ENCODE data around the gene UPP2.

UPP2 gene

GRCh38 chr2:158129037-158129436 lies 27.4 kb downstream of the UPP2 start:
- TF ChIP-seq, protein P1, sequence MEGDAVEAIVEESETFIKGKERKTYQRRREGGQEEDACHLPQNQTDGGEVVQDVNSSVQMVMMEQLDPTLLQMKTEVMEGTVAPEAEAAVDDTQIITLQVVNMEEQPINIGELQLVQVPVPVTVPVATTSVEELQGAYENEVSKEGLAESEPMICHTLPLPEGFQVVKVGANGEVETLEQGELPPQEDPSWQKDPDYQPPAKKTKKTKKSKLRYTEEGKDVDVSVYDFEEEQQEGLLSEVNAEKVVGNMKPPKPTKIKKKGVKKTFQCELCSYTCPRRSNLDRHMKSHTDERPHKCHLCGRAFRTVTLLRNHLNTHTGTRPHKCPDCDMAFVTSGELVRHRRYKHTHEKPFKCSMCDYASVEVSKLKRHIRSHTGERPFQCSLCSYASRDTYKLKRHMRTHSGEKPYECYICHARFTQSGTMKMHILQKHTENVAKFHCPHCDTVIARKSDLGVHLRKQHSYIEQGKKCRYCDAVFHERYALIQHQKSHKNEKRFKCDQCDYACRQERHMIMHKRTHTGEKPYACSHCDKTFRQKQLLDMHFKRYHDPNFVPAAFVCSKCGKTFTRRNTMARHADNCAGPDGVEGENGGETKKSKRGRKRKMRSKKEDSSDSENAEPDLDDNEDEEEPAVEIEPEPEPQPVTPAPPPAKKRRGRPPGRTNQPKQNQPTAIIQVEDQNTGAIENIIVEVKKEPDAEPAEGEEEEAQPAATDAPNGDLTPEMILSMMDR (conservative IDR thresholded peaks at IDR 0.05): no peak

DNA sequence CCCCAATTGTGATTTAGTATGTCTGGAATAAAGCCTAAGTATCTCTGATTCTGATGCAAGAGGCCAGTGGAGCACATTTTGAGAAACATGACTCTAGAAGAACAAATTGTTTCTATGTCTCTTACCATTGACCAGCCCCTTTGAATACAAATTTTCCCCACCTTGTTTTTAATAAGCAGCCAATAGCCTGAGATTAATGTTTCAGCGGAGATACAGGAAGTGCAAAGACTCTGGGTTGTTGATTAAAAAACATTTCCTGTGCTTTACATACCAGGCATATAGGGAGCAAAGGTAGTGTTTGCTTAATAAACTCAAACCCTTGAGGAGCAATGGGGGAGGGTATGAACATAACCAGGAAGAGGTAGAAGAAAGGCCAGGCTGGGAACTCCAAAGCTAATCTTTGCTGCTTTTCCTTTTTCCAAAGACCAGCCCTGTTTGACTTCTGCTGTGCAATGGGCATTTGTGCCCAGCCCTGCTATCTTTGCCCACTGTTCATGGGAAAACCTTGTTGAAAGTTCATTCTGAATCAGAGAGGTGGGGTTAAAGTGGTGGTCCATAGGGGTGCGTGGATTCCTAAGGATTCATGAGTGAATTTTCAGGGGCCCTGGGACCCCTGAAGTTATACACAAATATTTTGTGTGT lies 29.3 kb downstream of the UPP2 start:
- TF ChIP-seq, protein P1 (conservative IDR thresholded peaks at IDR 0.05): no peak
- H3K27ac ChIP-seq: no peak overlapping the region

More at GRCh38 chr2:158129037-158129436, 27.4 kb downstream of the UPP2 start:
- no peak overlapping the region for H3K27ac ChIP-seq

- H3K27ac ChIP-seq: no peak overlapping the region
- TF ChIP-seq, protein P1 (conservative IDR thresholded peaks at IDR 0.05): no peak
Observed at GRCh38 chr2:158131483-158131912, 29.8 kb downstream of the UPP2 start.

DNA sequence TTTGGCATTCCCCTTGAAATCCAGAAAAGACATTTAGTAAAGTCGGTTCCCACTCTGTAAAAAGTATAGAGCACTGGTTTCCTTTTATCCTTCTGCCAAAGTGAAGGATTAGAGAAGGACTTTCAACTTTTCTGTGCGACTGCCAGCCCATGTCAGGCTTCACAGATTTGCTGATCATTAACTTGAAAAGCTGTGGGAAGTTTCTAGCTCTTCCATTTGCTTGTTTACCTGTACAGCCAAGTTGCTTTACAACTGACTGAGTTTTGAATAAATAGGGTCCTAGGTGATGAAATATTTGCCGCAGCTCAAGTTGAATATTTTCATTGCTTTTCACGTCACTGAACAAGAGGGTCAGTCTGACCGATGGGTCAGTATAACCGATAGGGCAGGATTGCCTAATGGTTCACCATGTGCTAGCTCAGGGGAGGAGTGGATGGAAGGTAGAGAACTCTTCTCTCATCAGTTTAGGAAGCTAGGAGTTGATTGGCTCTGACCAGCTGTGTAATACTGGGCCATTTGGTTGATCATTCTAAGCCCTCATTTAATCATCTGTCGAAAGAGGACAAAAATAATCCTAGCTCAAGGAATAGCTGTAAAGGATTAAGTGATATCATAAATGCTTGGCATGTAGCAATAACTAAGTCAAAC lies 30.4 kb downstream of the UPP2 start:
- no peak overlapping the region for H3K27ac ChIP-seq
- TF ChIP-seq, protein P1 (conservative IDR thresholded peaks at IDR 0.05): no peak

- TF ChIP-seq, protein P1 (conservative IDR thresholded peaks at IDR 0.05): no peak
- no peak overlapping the region for H3K27ac ChIP-seq
Observed at GRCh38 chr2:158134055-158134454, 32.4 kb downstream of the UPP2 start.

- TF ChIP-seq, protein P1 (conservative IDR thresholded peaks at IDR 0.05): no peak
- no peak overlapping the region for H3K27ac ChIP-seq
Observed at GRCh38 chr2:158134655-158135054, 33.0 kb downstream of the UPP2 start.

DNA sequence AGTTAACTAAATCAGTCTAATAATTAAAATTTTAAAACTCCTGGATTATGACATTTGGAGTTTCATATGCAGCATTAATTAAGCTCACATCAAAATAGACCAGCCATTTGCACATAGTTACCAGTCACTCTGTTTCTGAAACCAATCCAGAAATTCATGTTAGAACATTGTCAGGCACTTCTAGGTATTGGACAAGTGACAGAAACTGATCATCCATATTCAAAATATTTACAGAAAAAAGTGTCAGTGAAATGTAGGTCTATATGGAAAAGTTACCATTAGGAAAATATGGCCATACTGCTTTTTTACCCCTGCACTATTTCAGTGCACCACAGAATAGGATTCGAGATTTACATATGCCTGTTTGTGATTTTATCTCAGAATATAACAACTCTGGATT lies 33.4 kb downstream of the UPP2 start:
- TF ChIP-seq, protein P1 (conservative IDR thresholded peaks at IDR 0.05): no peak
- no peak overlapping the region for H3K27ac ChIP-seq

All from VCaP (cell line).